Skeletal muscle cell (primary cell): Measurements from ENCODE around the gene UBALD2.
"Not testable (repeated sequence)": the region's sequence is repeated elsewhere in the genome, so short reads cannot be mapped to it uniquely, and the experiment has no call there.

Source experiments
- DNase-seq: peaks from one replicate; pipeline ENCODE4 v3.0.0-alpha.2; 2010; ENCODE audit warnings: low read depth
- H3K4me3 ChIP-seq: 2 replicates; pipeline ENCODE4 v1.5.1; 2011; ENCODE audit warnings: low read depth, mild to moderate bottlenecking, control low read depth, low read length, moderate library complexity

The UBALD2 gene

DNA sequence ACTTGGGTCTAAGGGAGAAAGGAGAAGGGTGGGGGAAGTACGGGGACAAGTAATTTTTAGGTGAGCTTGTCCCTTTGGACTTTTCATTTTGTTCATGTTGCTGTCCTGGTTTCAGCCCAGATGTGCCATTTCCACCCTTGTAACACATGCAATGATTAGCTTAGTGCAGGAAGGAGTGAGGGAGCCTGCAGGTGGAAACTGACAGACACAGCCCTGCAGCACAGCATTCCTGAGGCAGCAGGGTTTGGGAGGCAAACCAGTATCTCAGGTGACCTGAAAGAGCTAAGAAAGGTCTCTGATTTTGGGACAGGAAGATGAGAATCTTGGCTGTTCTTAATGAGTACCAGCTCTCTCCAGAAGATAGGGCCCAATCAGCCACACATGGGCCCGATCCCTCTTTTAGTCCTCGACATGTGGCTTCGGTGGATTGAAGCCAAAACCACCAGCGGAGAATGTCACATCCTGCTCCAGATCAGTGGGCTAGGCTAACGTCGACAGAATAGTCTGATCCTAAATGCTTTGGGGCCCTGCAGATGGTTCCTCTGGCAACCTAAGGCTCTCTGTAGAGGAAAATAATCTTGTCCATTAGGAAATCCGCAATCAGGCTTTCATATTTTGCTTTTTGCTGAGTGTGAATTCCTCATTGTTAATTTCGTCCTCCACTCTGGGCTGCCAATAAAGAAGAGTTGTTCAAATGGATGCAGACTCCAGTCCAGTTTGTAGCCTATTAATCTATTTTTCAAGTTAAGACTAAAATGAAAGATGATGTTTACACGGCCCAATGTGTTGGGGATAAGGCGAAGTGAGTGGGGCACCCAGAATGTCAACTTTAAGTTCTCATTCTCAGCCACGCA lies 21.1 kb upstream of the UBALD2 start:
- DNase-seq: no peak
- no peak overlapping the region for H3K4me3 ChIP-seq

DNA sequence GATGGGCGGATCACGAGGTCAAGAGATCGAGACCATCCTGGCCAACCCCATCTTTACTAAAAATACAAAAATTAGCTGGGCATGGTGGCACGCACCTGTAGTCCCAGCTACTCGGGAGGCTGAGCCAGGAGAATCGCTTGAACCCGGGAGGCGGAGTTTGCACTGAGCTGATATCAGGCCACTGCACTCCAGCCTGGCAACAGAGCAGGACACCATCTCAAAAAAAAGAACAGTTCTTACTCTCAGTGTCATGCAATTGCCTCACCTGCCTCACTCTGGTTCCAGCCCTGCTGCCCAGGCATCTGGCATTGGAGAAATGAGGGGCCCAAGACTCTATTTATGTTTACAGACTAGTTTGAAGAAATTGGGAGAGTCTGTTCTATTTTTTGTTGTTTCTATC lies 20.4 kb upstream of the UBALD2 start:
- DNase-seq, H3K4me3 ChIP-seq: not testable (repeated sequence)

DNA sequence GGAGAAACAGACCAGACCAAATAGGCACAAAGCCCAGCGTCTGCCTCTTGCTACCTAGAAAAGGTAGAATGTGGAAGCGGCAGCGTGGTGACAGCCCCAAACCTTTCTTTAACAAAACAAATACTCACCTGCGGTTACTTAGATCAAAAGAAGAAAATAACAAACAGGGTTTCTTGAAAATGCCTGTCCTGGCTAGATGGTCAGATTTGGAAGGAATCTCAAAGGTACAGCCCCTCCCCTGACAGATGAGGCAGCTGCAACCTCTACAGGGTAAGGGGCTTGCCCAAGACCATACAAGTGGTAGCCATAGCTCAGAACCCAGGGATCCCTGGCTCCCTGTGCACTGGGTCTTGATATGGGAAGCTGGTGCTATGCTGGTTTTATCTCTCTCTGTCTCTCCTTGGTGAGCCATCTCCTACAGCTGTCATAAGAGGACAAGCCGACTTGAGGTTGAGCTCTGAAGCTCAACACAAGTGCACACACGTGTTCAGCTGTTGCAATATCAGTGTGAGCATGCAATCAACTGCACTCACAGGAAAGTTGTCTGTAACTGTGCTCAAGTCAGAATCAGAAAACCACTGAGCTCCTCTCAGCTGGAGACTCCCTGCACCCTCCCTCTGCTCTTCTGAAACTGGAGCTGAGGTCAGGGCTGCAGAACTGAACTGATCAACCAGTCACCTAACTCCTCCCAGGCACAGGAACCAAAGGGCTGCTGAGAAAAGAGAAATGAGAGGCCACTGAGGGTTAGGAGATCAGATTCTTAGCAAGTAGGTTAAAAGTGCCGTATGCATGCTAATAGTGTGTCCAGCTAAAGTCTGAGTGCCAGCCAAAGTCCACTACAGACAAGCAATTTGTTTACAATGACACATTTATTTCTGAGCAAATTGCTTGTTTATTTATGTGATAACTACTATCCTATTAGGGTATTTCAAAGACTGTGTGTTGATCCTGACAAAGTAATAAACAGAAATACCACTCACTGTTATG lies 18.8 kb upstream of the UBALD2 start:
- no peak overlapping the region for H3K4me3 ChIP-seq
- DNase-seq: peak; percentile 78

GRCh38 chr17:76247304-76247703 lies 17.8 kb upstream of the UBALD2 start:
- DNase-seq: no peak

DNA sequence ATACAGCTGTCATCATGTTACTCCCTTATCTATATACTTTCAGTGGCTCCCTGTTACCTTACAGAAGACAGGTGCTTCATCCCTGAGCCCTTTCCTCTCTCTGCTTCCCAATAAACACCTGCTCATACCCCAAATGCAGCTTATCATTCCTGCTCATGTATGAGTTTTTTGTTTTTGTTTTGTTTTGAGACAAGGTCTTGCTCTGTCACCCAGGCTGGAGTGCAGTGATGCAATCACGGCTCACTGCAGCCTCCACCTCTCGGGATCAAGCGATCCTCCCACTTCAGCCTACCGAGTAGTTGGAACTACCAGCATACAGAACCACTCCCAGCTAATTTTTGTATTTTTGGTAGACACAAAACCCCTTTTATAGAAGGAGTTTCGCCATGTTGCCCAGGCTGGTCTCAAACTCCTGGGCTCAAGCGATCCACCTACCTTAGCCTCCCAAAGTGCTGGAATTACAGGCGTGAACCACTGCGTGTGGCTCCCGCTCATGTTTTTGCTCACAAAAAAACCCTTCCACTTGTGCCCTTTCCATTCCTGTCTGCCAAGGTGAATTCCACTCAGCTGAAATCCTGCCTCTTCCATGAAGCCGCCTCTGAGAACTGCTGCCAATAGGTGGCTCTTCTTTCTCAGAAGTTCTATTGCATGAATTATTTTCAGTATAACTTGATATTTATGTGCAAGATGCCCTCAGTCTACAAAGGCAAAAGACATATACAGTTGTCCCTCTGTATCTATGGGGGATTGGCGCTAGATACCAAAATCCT lies 16.9 kb upstream of the UBALD2 start:
- H3K4me3 ChIP-seq: no peak overlapping the region
- no peak for DNase-seq

More at GRCh38 chr17:76247304-76247703, 17.8 kb upstream of the UBALD2 start:
- H3K4me3 ChIP-seq: no peak overlapping the region

DNA sequence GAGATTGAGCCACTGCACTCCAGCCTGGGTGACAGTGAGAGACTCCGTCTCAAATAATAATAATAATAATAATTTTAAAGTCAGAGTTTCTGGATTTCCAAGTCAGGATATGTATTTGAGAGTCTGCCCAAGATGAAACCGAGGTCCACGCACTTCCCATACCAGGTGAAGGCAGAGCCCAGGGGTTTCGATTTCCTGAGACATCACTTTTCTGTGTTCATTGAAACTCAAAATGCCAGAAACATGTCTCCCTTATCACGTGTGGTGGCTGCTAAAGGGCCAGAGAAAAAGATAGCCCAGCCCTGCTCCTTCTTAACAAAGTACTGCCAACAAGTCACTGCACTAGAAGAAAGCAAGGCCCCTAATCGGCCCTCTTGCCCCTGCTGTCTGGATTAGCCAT lies 15.0 kb upstream of the UBALD2 start:
- DNase-seq: no peak
- no peak overlapping the region for H3K4me3 ChIP-seq

DNA sequence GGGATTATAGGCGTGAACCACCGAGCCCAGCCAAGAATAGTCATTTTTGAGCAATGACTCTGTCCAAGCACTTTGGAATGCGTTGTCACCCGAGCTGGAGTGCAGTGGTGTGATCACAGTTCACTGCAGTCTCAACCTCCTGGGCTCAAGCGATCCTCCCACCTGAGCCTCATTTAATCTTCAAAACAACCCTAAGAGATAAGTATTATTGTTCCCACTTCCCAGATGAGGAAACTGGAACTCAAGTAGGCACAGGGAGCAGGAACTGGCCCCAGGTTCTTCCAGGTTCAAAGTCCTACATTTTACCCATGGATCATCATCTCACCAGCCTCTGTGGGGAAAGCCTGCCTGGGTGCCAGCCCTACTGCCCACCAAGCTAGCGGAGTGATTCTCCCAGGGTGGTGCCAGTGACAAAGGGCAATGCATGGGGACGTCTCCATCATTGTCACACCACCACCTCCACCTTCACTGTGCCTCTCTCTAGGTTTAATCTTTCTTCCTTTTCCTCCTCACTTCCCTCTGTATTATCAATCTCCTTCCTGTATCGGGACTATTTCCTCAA lies 13.6 kb upstream of the UBALD2 start:
- no peak overlapping the region for H3K4me3 ChIP-seq
- DNase-seq: no peak

DNA sequence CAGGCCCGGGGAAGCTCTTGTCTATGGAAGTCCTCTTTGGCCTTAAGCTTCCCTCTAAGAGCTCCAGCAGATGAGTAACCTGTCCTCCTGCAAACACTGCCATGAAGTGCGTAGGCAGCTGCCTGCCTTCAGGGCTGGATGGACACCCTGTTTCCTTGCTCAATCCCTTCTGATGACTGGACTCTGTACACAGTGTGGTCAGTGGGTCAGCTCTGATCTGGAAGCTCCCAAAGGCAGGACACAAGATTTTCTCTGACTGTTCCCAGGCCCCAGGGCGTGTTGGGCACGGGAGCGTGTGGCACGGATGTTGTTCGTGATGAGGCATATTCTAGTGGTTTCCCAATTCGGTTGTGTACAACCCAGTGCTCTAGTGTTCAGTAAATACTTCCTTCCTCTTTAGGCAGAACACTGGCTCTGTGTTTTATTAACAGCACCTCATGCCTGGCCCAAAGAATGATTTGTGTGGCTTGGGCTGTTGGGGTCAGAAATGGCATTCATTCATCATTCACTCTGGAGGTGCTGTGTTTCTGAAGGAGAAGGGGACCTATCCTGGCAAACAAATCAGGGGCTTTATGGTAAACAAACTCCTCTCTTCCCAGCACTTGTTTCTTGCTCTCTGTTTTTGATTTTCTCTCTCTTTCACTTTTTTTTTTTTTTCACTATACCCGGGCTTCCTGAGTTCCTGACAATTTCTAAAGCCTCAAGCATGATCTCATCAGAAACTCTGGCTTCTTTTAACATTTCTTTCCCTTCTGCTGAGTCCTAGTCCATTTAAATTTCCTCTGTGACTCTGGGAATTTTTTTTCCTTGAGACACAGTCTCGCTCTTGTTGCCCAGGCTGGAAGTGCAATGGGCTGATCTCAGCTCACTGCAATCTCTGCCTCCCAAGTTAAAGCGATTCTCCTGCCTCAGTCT lies 12.9 kb upstream of the UBALD2 start:
- no peak overlapping the region for H3K4me3 ChIP-seq
- DNase-seq: peak; percentile 86

DNA sequence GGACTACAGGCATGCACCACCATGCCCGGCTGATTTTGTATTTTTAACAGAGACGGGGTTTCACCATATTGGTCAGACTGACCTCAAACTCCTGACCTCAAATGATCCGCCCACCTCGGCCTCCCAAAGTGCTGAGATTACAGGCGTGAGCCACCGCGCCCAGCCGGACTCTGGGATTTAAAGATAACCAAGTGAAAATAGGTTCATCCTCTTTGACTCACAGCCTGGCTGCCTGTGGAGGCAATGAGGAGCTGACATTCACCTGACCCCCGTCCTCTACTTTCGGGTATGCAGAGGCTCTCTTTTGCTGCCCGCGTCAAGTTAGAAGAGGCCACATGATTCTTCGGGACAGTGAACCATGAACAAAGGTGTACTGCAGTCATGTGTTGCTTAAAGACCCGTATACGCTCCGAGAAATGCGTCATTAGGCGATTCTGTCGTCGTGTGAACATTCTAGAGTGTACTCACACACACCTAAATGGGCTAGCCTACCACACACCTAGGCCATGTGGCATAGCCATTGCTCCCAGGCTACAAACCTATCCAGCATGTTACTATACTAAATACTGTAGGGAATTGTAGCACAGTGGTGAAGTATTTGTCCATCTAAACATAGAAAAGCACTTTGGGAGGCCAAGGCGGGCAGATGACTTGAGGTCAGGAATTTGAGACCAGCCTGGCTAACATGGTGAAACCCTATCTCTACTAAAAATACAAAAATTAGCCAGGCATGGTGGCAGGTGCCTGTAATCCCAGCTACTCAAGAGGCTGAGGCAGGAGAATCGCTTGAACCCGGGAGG lies 12.0 kb upstream of the UBALD2 start:
- not testable (repeated sequence) for H3K4me3 ChIP-seq

GRCh38 chr17:76253841-76254240 lies 11.3 kb upstream of the UBALD2 start:
- DNase-seq: no peak
- H3K4me3 ChIP-seq: no peak overlapping the region

More for the DNA sequence above, 12.0 kb upstream of the UBALD2 start:
- not testable (repeated sequence) for DNase-seq

GRCh38 chr17:76254275-76254674 lies 10.9 kb upstream of the UBALD2 start:
- H3K4me3 ChIP-seq: no peak overlapping the region
- DNase-seq: no peak

GRCh38 chr17:76255801-76256429 lies 9.2 kb upstream of the UBALD2 start:
- H3K4me3 ChIP-seq: no peak overlapping the region
- no peak for DNase-seq

DNA sequence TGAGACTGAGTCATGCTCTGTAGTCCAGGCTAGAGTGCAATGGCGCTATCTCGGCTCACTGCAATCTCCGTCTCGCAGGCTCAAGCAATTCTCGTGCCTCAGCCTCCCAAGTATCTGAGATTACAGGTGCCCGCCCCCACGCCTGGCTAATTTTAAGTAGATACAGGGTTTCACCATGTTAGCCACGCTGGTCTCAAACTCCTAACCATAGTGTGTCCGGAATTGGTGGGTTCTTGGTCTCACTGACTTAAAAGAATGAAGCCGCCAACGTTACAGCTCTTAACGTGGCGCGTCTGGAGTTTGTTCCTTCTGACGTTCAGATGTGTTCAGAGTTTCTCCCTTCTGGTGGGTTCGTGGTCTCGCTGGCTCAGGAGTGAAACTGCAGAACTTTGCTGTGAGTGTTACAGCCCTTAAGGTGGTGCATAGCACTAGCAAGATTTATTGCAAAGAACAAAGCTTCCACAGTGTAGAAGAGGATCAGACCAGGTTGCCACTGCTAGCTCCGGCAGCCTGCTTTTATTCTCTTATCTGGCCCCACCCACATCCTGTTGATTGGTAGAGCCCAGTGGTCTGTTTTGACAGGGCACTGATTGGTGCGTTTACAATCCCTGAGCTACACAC lies 8.6 kb upstream of the UBALD2 start:
- not testable (repeated sequence) for H3K4me3 ChIP-seq, DNase-seq

DNA sequence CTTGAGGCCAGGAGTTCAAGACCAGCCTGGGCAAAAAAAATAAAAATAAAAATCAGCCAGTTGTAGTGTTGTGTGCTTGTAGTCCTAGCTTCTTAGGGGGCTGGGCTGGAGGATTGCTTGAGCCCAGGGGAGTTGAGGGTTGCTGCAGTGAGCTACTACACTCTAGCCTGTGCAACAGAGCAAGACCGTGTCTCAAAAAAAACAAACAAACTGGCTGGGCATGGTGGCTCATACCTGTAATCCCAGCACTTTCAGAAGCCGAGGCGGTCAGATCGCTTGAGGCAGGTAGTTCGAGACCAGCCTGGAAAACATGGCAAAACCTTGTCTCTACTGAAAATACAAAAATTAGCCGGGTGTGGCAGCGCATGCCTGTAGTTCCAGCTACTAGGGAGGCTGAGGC lies 4.9 kb upstream of the UBALD2 start:
- no peak for DNase-seq

DNA sequence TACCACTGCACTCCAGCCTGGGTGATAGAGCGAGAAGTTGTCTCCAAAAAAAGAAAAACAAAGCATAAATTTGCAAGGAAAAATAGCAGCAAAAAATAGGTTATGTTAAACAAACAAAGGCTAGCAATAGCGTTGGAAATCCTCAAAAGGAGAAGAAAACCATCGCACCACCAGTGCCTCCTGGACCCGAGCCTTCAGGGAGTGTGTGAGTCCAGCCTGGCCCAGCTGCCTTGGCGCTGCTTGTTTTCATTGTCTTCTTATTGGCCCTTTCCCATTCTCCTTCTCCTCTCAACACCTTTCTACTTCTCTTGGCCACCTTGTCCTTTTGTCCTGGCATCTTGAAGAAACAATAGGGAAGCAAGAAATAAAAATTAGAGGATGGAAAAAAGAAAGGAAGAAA lies 4.5 kb upstream of the UBALD2 start:
- DNase-seq: no peak
- H3K4me3 ChIP-seq: no peak overlapping the region

More for the DNA sequence above, 4.9 kb upstream of the UBALD2 start:
- no peak overlapping the region for H3K4me3 ChIP-seq

GRCh38 chr17:76261421-76262215 lies 3.5 kb upstream of the UBALD2 start:
- no peak for DNase-seq
- H3K4me3 ChIP-seq: no peak overlapping the region
